Activated naive CD8-positive, alpha-beta T cell treated with anti-CD3 and anti-CD28 coated beads, Interleukin-2, amount 50 U/mL, for 24 hours (primary cell): ENCODE data around the gene CSF1R.
"Not testable (repeated sequence)": the region's sequence is repeated elsewhere in the genome, so short reads cannot be mapped to it uniquely, and the experiment has no call there.

ENCODE experiments used
- ATAC-seq: fragments of 150-1000 bp; cut with Tn5 transposase; one replicate; pipeline ENCODE4 v1.10.0; 2021
- DNase-seq: peaks from one replicate; pipeline ENCODE4 v3.0.0; 2021
- H3K27ac Mint-ChIP-seq: one replicate; pipeline ENCODE4 v1.8.0; 2021; ENCODE audit warnings: mild to moderate bottlenecking, mixed read lengths
- H3K27me3 Mint-ChIP-seq: one replicate; pipeline ENCODE4 v1.8.0; 2021; ENCODE audit warnings: mixed read lengths
- H3K36me3 Mint-ChIP-seq: one replicate; pipeline ENCODE4 v1.8.0; 2021; ENCODE audit warnings: low read depth, mixed read lengths
- H3K4me1 Mint-ChIP-seq: one replicate; pipeline ENCODE4 v1.8.0; 2021; ENCODE audit warnings: mixed read lengths
- H3K4me3 Mint-ChIP-seq: one replicate; pipeline ENCODE4 v1.8.0; 2021; ENCODE audit warnings: mild to moderate bottlenecking, moderate library complexity, mixed read lengths
- H3K9me3 Mint-ChIP-seq: one replicate; pipeline ENCODE4 v1.8.0; 2021; ENCODE audit warnings: mixed read lengths

The CSF1R gene

DNA sequence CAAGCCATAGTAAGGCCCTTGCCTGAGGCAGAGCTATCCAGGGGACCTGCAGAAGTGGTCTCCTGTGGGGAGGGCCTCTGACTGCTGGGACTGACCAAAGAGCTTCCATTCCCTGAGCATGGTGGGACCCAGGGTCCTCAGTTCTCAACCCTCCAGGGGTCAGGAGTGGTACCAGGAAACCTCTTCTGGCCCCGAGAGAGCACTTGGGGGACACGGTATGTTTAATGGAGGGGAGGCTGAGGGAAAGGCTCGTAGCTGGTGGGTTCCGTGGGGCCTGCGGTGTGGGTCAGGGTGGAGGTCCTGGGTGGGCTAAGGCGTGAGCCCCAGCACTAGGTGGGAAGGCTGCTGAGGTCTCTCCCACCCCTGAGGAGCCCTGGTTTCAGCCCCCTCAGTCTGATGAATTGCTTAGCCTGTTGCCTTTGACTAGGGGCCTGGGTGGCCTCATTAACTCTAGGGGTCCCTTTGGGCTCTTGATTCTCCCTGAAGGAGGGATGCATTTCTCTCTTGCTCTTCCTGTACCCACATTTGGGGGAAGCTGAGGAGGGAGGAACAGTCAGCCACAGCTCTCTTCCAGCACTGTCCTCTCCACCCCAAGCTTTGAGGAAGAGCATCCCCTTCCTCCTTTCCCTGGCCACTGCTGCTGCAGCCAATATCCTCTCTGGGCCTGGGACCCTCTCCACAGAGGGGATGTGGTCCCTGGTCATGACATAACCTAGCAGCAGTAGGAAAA, 34.0 kb downstream of the CSF1R start:
- H3K4me1 Mint-ChIP-seq, result peaks cover 4% of the 10 kb centered on the region
- no peak overlapping the region for H3K4me3 Mint-ChIP-seq
- H3K27me3 Mint-ChIP-seq, result no peaks in the 10 kb centered on the region
- DNase-seq, result no peak
- peaks cover 57% of the 10 kb centered on the region for H3K36me3 Mint-ChIP-seq
- ATAC-seq, result no peak
- H3K27ac Mint-ChIP-seq, result peak overlapping the region; percentile 68
- H3K9me3 Mint-ChIP-seq, result no peaks in the 10 kb centered on the region

DNA sequence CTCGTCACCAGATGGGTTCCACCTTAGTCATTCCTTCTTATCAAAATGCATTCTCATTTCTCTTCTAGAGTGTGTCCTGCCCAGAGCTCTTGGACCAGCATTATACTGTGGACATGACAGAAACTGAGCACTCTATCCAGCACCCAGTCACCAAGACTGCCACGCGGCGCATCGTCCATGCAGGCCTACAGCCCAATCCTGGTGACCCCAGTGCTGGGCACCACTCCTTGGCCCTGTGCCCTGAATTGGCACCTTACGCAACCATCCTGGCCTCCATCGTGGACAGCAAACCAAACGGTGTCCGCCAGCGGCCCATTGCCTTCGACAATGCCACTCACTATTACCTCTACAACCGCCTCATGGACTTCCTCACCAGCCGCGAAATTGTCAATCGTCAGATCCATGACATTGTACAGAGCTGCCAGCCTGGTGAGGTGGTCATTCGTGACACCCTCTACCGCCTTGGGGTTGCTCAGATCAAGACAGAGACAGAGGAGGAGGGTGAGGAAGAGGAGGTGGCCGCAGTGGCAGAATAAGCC, 34.6 kb downstream of the CSF1R start:
- H3K36me3 Mint-ChIP-seq, result peaks cover 57% of the 10 kb centered on the region
- no peak for DNase-seq

GRCh38 chr5:150050172-150050811, 36.1 kb downstream of the CSF1R start:
- DNase-seq, H3K4me3 Mint-ChIP-seq, H3K9me3 Mint-ChIP-seq, ATAC-seq, H3K27ac Mint-ChIP-seq, H3K4me1 Mint-ChIP-seq, H3K27me3 Mint-ChIP-seq: not testable (repeated sequence)
- H3K36me3 Mint-ChIP-seq, result peaks cover 59% of the 10 kb centered on the region

More for the DNA sequence above, 34.6 kb downstream of the CSF1R start:
- Mint-ChIP-seq H3K4me1 (peaks cover 4% of the 10 kb centered on the region), H3K27me3 (no peaks in the 10 kb centered on the region), H3K27ac (no peak overlapping the region), H3K9me3 (no peaks in the 10 kb centered on the region), H3K4me3 (no peak overlapping the region)
- no peak for ATAC-seq

- no peak overlapping the region for H3K27ac Mint-ChIP-seq
- no peaks in the 10 kb centered on the region for H3K27me3 Mint-ChIP-seq
- H3K36me3 Mint-ChIP-seq, result peaks cover 63% of the 10 kb centered on the region
- no peak for DNase-seq
- peaks cover 17% of the 10 kb centered on the region for H3K4me1 Mint-ChIP-seq
- no peak for ATAC-seq
- no peaks in the 10 kb centered on the region for H3K9me3 Mint-ChIP-seq
- H3K4me3 Mint-ChIP-seq, result no peak overlapping the region
Observed at GRCh38 chr5:150046031-150046430, 40.3 kb downstream of the CSF1R start.

DNA sequence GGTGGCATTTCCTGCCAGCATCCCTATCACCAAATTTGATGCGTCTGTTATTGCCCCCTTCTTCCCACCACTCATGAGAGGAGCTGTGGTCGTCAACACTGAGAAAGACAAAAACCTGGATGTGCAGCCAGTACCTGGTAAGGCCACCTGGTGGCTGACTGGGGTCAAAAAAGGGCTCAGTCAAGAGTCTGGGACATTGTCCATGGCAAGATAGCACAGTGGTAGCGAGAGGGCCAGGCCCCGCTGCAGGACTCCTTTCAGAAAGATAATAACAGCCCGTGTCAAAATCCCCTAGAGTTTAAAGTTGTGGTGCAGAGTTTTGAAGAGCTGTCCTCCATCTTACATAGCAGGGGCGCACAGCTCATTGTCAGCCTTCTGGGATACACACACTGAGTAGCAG, 40.8 kb downstream of the CSF1R start:
- H3K4me3 Mint-ChIP-seq, result no peak overlapping the region
- H3K4me1 Mint-ChIP-seq, result peaks cover 17% of the 10 kb centered on the region
- H3K27ac Mint-ChIP-seq, result no peak overlapping the region
- no peak for ATAC-seq
- peaks cover 66% of the 10 kb centered on the region for H3K36me3 Mint-ChIP-seq
- DNase-seq, result no peak
- H3K27me3 Mint-ChIP-seq, result no peaks in the 10 kb centered on the region
- no peaks in the 10 kb centered on the region for H3K9me3 Mint-ChIP-seq

- no peak overlapping the region for H3K27ac Mint-ChIP-seq
- H3K36me3 Mint-ChIP-seq, result peaks cover 68% of the 10 kb centered on the region
- no peak overlapping the region for H3K4me3 Mint-ChIP-seq
- H3K27me3 Mint-ChIP-seq, result no peaks in the 10 kb centered on the region
- ATAC-seq, result no peak
- H3K9me3 Mint-ChIP-seq, result no peaks in the 10 kb centered on the region
- peaks cover 17% of the 10 kb centered on the region for H3K4me1 Mint-ChIP-seq
- DNase-seq, result no peak
Observed at GRCh38 chr5:150044712-150045111, 41.6 kb downstream of the CSF1R start.

- no peaks in the 10 kb centered on the region for H3K9me3 Mint-ChIP-seq
- peaks cover 17% of the 10 kb centered on the region for H3K4me1 Mint-ChIP-seq
- ATAC-seq, result no peak
- no peaks in the 10 kb centered on the region for H3K27me3 Mint-ChIP-seq
- no peak overlapping the region for H3K27ac Mint-ChIP-seq
- H3K4me3 Mint-ChIP-seq, result no peak overlapping the region
- DNase-seq, result no peak
- peaks cover 67% of the 10 kb centered on the region for H3K36me3 Mint-ChIP-seq
Observed at GRCh38 chr5:150044329-150044681, 42.0 kb downstream of the CSF1R start.

DNA sequence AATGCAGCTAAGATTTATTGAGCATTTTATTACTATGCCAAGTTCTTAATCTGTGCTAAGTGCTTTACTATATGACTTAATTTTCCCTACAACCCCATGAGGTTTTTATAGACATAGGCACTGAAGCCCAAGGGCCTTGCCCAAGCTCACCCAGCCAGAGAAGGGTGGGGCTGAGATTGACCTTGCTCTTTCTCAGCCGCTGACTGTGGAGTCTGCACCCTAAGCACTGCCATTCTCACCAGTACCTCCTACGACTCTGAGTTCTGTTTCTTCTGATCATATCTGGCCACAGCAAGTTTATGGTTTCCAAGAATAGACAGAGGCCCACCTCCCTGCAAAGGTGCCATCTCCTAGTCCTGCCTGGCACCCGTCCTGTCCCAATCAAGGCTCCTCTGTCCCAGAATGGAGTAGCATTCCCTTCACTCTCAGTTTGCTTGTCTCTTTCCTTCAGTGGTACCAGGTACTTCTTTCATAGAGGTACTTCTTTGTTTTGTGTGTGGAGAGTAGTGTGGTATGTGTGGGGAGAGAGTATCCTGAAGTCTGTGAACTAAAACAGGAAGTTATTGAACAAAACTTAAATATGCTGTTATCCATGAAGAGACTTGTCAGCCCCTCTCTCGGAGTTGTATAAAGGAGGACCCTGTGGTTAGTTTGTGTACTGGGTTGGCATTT, 42.6 kb downstream of the CSF1R start:
- ATAC-seq (peak; percentile 22), DNase-seq (no peak)
- peaks cover 62% of the 10 kb centered on the region for H3K36me3 Mint-ChIP-seq
- no peak overlapping the region for H3K4me3 Mint-ChIP-seq
- peaks cover 17% of the 10 kb centered on the region for H3K4me1 Mint-ChIP-seq
- no peaks in the 10 kb centered on the region for H3K27me3 Mint-ChIP-seq
- H3K9me3 Mint-ChIP-seq, result no peaks in the 10 kb centered on the region
- peak overlapping the region; percentile 53 for H3K27ac Mint-ChIP-seq

DNA sequence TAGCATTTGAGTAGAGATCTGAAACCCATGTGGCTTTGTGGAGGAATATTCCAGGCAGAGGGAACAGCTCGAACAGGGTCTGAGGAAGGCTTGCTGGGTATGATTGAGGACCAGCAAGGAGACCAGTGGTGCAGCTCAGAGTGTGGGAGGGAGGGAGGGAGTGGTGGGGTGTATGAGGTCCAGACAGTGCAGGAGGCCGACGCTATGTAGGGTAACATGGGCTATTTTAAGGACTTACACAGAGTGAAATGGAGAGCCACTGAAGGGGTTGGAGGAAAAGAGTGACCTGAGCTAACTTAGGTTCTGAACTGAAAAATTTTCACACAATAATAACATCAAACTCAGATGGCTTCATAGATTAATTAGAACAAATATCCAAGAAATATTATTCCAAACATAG, 43.9 kb downstream of the CSF1R start:
- no peak overlapping the region for H3K27ac Mint-ChIP-seq
- H3K9me3 Mint-ChIP-seq, result no peaks in the 10 kb centered on the region
- H3K36me3 Mint-ChIP-seq, result peaks cover 63% of the 10 kb centered on the region
- no peaks in the 10 kb centered on the region for H3K27me3 Mint-ChIP-seq
- no peak overlapping the region for H3K4me3 Mint-ChIP-seq
- DNase-seq, result no peak
- H3K4me1 Mint-ChIP-seq, result peaks cover 17% of the 10 kb centered on the region
- ATAC-seq, result no peak

DNA sequence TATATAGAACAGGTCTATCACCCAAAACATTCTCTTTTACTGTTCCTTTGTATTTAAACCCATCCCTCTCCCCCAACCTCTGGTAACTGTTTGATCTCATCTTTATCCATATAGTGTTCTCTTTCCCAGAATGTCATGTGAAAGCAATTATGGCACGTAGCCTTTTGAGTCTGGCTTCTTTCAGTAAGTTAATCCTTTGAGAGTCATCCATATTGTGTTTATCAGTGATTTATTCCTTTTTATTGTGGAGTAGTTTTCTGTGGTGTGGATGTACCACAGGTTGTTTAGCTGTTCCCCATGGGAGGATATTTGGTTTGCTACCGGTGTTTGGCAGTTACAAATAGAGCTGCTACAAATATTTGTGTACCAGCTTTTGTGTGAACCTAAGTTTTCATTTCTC, 47.8 kb downstream of the CSF1R start:
- peaks cover 71% of the 10 kb centered on the region for H3K36me3 Mint-ChIP-seq
- DNase-seq, result no peak
- H3K4me3 Mint-ChIP-seq, result no peak overlapping the region
- no peaks in the 10 kb centered on the region for H3K27me3 Mint-ChIP-seq
- peaks cover 12% of the 10 kb centered on the region for H3K4me1 Mint-ChIP-seq
- H3K27ac Mint-ChIP-seq, result no peak overlapping the region
- H3K9me3 Mint-ChIP-seq, result no peaks in the 10 kb centered on the region
- ATAC-seq, result no peak

- DNase-seq (no peak), ATAC-seq (no peak)
- Mint-ChIP-seq H3K36me3 (peaks cover 69% of the 10 kb centered on the region), H3K27ac (no peak overlapping the region), H3K27me3 (no peaks in the 10 kb centered on the region), H3K4me1 (no peaks in the 10 kb centered on the region), H3K4me3 (no peak overlapping the region), H3K9me3 (no peaks in the 10 kb centered on the region)
Observed at GRCh38 chr5:150036513-150036912, 49.8 kb downstream of the CSF1R start.

- no peak for ATAC-seq
- peaks cover 65% of the 10 kb centered on the region for H3K36me3 Mint-ChIP-seq
Observed at GRCh38 chr5:150035139-150035895, 51.0 kb downstream of the CSF1R start.

DNA sequence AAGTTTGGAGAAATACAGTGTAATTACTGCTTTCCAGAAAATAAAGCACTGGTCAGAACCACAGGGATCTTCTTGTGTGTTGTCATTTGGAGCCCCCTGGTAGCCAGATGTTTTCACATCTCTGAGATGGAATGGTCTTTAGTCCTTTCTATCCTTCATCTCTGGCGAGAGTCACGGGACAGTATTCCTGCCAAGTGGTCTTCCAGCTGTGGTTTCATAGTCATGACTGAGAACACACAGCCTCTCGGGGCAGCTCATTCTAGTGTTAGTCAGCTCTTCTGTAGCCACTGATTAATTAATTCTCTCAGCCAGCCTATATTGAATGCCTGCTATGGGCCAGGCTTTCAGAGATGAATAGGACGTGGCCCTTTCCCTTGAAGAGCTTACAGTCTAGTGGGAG, 51.7 kb downstream of the CSF1R start:
- Mint-ChIP-seq H3K9me3 (no peaks in the 10 kb centered on the region), H3K27ac (no peak overlapping the region), H3K36me3 (peaks cover 63% of the 10 kb centered on the region), H3K4me1 (no peaks in the 10 kb centered on the region), H3K4me3 (no peak overlapping the region), H3K27me3 (no peaks in the 10 kb centered on the region)
- no peak for ATAC-seq
- no peak for DNase-seq

More at GRCh38 chr5:150035139-150035895, 51.0 kb downstream of the CSF1R start:
- Mint-ChIP-seq H3K4me1 (no peaks in the 10 kb centered on the region), H3K4me3 (no peak overlapping the region), H3K9me3 (no peaks in the 10 kb centered on the region), H3K27ac (no peak overlapping the region), H3K27me3 (no peaks in the 10 kb centered on the region)
- DNase-seq, result no peak

- DNase-seq (no peak), ATAC-seq (no peak)
- peaks cover 66% of the 10 kb centered on the region for H3K36me3 Mint-ChIP-seq
- no peaks in the 10 kb centered on the region for H3K9me3 Mint-ChIP-seq
- no peak overlapping the region for H3K27ac Mint-ChIP-seq
- H3K4me1 Mint-ChIP-seq, result no peaks in the 10 kb centered on the region
- H3K4me3 Mint-ChIP-seq, result no peak overlapping the region
- H3K27me3 Mint-ChIP-seq, result no peaks in the 10 kb centered on the region
Observed at GRCh38 chr5:150033334-150033733, 53.0 kb downstream of the CSF1R start.
